NK-92 (cell line): Measurements from ENCODE around the gene NFATC3.

Experiments used
- DNase-seq: peaks from one replicate; lab custom pipeline; 2025; ENCODE audit not compliant: unreplicated experiment; lab: John Stamatoyannopoulos, UW

Gene NFATC3

GRCh38 chr16:68267612-68268405 lies 182.6 kb downstream of the NFATC3 start:
- DNase-seq = no peak

GRCh38 chr16:68269793-68270192 lies 184.6 kb downstream of the NFATC3 start:
- DNase-seq = no peak

GRCh38 chr16:68270353-68270752 lies 185.2 kb downstream of the NFATC3 start:
- DNase-seq = no peak

- DNase-seq = no peak
Measured at GRCh38 chr16:68272507-68273209, 187.5 kb downstream of the NFATC3 start.

- no peak for DNase-seq
Measured at GRCh38 chr16:68273459-68273858, 188.3 kb downstream of the NFATC3 start.

GRCh38 chr16:68273896-68274295 lies 188.7 kb downstream of the NFATC3 start:
- DNase-seq = no peak

- DNase-seq = no peak
Measured at GRCh38 chr16:68274441-68274840, 189.3 kb downstream of the NFATC3 start.

GRCh38 chr16:68275611-68276191 lies 190.5 kb downstream of the NFATC3 start:
- no peak for DNase-seq

GRCh38 chr16:68276223-68276622 lies 191.1 kb downstream of the NFATC3 start:
- no peak for DNase-seq
